KMS-11 (cell line): ENCODE results near the gene HS3ST3A1.

ENCODE experiments used
- H2AFZ ChIP-seq: fragments of 200-600 bp; sonication (generic); 2 replicates; pipeline ENCODE4 v1.6.1; 2016; ENCODE audit warnings: antibody characterized with exemption, mixed run types, low read depth
- H3K27ac ChIP-seq: fragments of 200-600 bp; sonication (generic); 2 replicates; pipeline ENCODE4 v1.6.1; 2016; ENCODE audit warnings: mild to moderate bottlenecking, mixed run types
- H3K27me3 ChIP-seq: fragments of 200-600 bp; sonication (generic); 2 replicates; pipeline ENCODE4 v1.6.1; 2017; ENCODE audit warnings: mild to moderate bottlenecking, low read depth, mixed run types, moderate library complexity; ENCODE audit not compliant: insufficient read depth
- H3K36me3 ChIP-seq: fragments of 200-600 bp; sonication (generic); 2 replicates; pipeline ENCODE4 v1.6.1; 2017; ENCODE audit warnings: mild to moderate bottlenecking, mixed run types; ENCODE audit not compliant: insufficient read depth
- H3K4me1 ChIP-seq: fragments of 200-600 bp; sonication (generic); 2 replicates; pipeline ENCODE4 v1.6.1; 2016; ENCODE audit warnings: mild to moderate bottlenecking, low read depth, mixed run types; ENCODE audit not compliant: poor library complexity, severe bottlenecking
- H3K4me2 ChIP-seq: fragments of 200-600 bp; sonication (generic); 2 replicates; pipeline ENCODE4 v1.7.0; 2016; ENCODE audit warnings: mild to moderate bottlenecking, mixed run types
- H3K4me3 ChIP-seq: fragments of 200-600 bp; sonication (generic); IDR thresholded peaks from 2 replicates; pipeline ENCODE4 v1.6.1; 2017; ENCODE audit warnings: low read depth, low read length, mixed read lengths; ENCODE audit not compliant: insufficient read depth
- H3K79me2 ChIP-seq: fragments of 200-600 bp; sonication (generic); 2 replicates; pipeline ENCODE4 v1.6.1; 2016; ENCODE audit warnings: low read depth, mixed run types; ENCODE audit not compliant: insufficient read depth
- H3K9ac ChIP-seq: fragments of 200-600 bp; sonication (generic); 2 replicates; pipeline ENCODE4 v1.6.1; 2016; ENCODE audit warnings: mild to moderate bottlenecking, mixed run types
- H4K20me1 ChIP-seq: fragments of 200-600 bp; sonication (generic); 2 replicates; pipeline ENCODE4 v1.6.1; 2016; ENCODE audit warnings: mild to moderate bottlenecking, mixed run types; ENCODE audit not compliant: insufficient read depth
- CTCF ChIP-seq: fragments of 200-600 bp; sonication (generic); conservative IDR thresholded peaks from 2 replicates; pipeline ENCODE4 v1.6.1; 2017; ENCODE audit warnings: low read depth, mild to moderate bottlenecking, antibody characterized with exemption, low read length, moderate library complexity, mixed read lengths

The HS3ST3A1 gene

GRCh38 chr17:13525876-13526275 lies 75.9 kb downstream of the HS3ST3A1 start:
- H3K79me2 ChIP-seq: no peaks in the 10 kb centered on the region
- H3K4me2 ChIP-seq: no peak overlapping the region
- H3K36me3 ChIP-seq: no peaks in the 10 kb centered on the region
- no peak for TF ChIP-seq CTCF
- no peaks in the 10 kb centered on the region for H4K20me1 ChIP-seq
- H2AFZ ChIP-seq: no peak overlapping the region
- H3K9ac ChIP-seq: no peak overlapping the region
- H3K27me3 ChIP-seq: no peaks in the 10 kb centered on the region
- H3K4me1 ChIP-seq: no peaks in the 10 kb centered on the region
- H3K4me3 ChIP-seq: no peak overlapping the region
- no peak overlapping the region for H3K27ac ChIP-seq

- no peak for TF ChIP-seq CTCF
- H3K4me2 ChIP-seq: no peak overlapping the region
- no peak overlapping the region for H3K9ac ChIP-seq
- H3K79me2 ChIP-seq: no peaks in the 10 kb centered on the region
- no peaks in the 10 kb centered on the region for H3K4me1 ChIP-seq
- H3K27me3 ChIP-seq: no peaks in the 10 kb centered on the region
- H3K27ac ChIP-seq: no peak overlapping the region
- H4K20me1 ChIP-seq: no peaks in the 10 kb centered on the region
- H2AFZ ChIP-seq: no peak overlapping the region
- H3K4me3 ChIP-seq: no peak overlapping the region
- no peaks in the 10 kb centered on the region for H3K36me3 ChIP-seq
Measured at GRCh38 chr17:13523164-13523563, 78.6 kb downstream of the HS3ST3A1 start.

GRCh38 chr17:13522749-13523148 lies 79.0 kb downstream of the HS3ST3A1 start:
- no peaks in the 10 kb centered on the region for H3K36me3 ChIP-seq
- no peak overlapping the region for H3K4me2 ChIP-seq
- no peaks in the 10 kb centered on the region for H3K4me1 ChIP-seq
- no peaks in the 10 kb centered on the region for H4K20me1 ChIP-seq
- no peak for TF ChIP-seq CTCF
- no peak overlapping the region for H3K27ac ChIP-seq
- H3K4me3 ChIP-seq: no peak overlapping the region
- no peak overlapping the region for H2AFZ ChIP-seq
- no peaks in the 10 kb centered on the region for H3K79me2 ChIP-seq
- no peaks in the 10 kb centered on the region for H3K27me3 ChIP-seq
- H3K9ac ChIP-seq: no peak overlapping the region

GRCh38 chr17:13521784-13522183 lies 79.9 kb downstream of the HS3ST3A1 start:
- no peaks in the 10 kb centered on the region for H3K4me1 ChIP-seq
- H3K9ac ChIP-seq: no peak overlapping the region
- H4K20me1 ChIP-seq: no peaks in the 10 kb centered on the region
- no peaks in the 10 kb centered on the region for H3K79me2 ChIP-seq
- no peak overlapping the region for H2AFZ ChIP-seq
- TF ChIP-seq CTCF: no peak
- no peaks in the 10 kb centered on the region for H3K36me3 ChIP-seq
- H3K4me3 ChIP-seq: no peak overlapping the region
- H3K27me3 ChIP-seq: no peaks in the 10 kb centered on the region
- H3K27ac ChIP-seq: no peak overlapping the region
- no peak overlapping the region for H3K4me2 ChIP-seq
